GM12801 (cell line): ENCODE results near the gene ACSM4.

Source experiments
- CTCF ChIP-seq: IDR thresholded peaks from one replicate; pipeline ENCODE4 v1.5.1; 2011; ENCODE audit warnings: control low read depth; ENCODE audit not compliant: insufficient read length; ENCODE audit errors: extremely low read depth

ACSM4 gene

GRCh38 chr12:7344833-7345606 lies 41.1 kb downstream of the ACSM4 start:
- TF ChIP-seq CTCF: no peak

- TF ChIP-seq CTCF: no peak
These were observed 42.8 kb downstream of the ACSM4 start for GRCh38 chr12:7346551-7347225.

GRCh38 chr12:7349418-7349817 lies 45.5 kb downstream of the ACSM4 start:
- TF ChIP-seq CTCF: no peak

GRCh38 chr12:7351177-7351576 lies 47.3 kb downstream of the ACSM4 start:
- TF ChIP-seq CTCF: no peak

GRCh38 chr12:7352661-7353060 lies 48.8 kb downstream of the ACSM4 start:
- no peak for TF ChIP-seq CTCF

GRCh38 chr12:7354529-7354928 lies 50.7 kb downstream of the ACSM4 start:
- TF ChIP-seq CTCF: no peak

GRCh38 chr12:7361265-7361664 lies 57.4 kb downstream of the ACSM4 start:
- TF ChIP-seq CTCF: no peak
